NT2/D1 (cell line): Measurements from ENCODE around the gene MFRP.

Source experiments
- DNase-seq: peaks from one replicate; pipeline ENCODE4 v3.0.0-alpha.2; 2011; ENCODE audit warnings: low read depth, low spot score
- H3K27me3 ChIP-seq: 2 replicates; pipeline ENCODE4 v1.6.0; 2011; ENCODE audit warnings: mild to moderate bottlenecking; ENCODE audit not compliant: insufficient read length, insufficient read depth
- H3K36me3 ChIP-seq: 2 replicates; pipeline ENCODE4 v1.6.1; 2011; ENCODE audit warnings: mild to moderate bottlenecking, low read length, mixed read lengths; ENCODE audit not compliant: insufficient read depth, insufficient read length
- H3K4me1 ChIP-seq: 2 replicates; pipeline ENCODE4 v1.5.1; 2011; ENCODE audit not compliant: insufficient read depth, insufficient read length
- H3K4me3 ChIP-seq: 2 replicates; pipeline ENCODE4 v1.5.1; 2011; ENCODE audit warnings: low read depth; ENCODE audit not compliant: insufficient read length
- H3K9ac ChIP-seq: 2 replicates; pipeline ENCODE4 v1.6.0; 2011; ENCODE audit warnings: low read depth; ENCODE audit not compliant: insufficient read length
- H3K9me3 ChIP-seq: 2 replicates; pipeline ENCODE4 v1.5.1; 2011; ENCODE audit warnings: mild to moderate bottlenecking, low read length; ENCODE audit not compliant: insufficient read depth
- SUZ12 ChIP-seq: IDR thresholded peaks from 2 replicates; pipeline ENCODE4 v1.6.1; 2011; ENCODE audit not compliant: insufficient read length, insufficient read depth; ENCODE audit errors: extremely low read depth
- YY1 ChIP-seq: IDR thresholded peaks from 2 replicates; pipeline ENCODE4 v1.6.1; 2011; ENCODE audit not compliant: insufficient read length, insufficient read depth
- ZNF274 ChIP-seq: IDR thresholded peaks from 2 replicates; pipeline ENCODE4 v1.6.1; 2011; ENCODE audit warnings: mild to moderate bottlenecking, low read depth, low read length

The MFRP gene

DNA sequence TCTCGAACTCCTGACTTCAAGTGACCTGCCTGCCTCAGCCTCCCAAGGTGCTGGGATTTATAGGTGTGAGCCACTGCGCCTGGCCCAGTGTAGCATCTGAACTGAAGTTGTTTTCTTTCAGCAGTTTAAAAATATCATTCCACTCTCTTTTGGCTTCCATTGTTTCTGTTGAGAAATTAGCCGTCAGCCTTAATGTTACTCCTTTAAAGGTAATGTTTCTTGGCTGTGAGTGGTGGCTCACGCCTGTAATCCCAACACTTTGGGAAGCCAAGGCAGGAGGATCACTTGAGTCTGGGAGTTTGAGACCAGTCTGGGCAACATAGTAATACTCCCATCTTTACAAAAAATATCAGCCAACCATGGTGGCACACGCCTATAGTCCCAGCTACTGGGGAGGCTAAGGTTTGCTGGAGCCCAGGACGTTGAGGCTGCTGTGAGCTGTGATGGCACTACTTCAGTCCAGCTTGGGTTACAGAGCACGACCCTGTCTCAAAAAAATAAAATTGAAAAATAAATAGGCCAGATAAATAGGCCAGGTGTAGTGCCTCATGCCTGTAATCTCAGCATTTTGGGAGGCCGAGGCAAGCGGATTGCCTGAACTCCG lies 55.5 kb downstream of the MFRP start:
- H3K36me3 ChIP-seq = peaks cover 30% of the 10 kb centered on the region
- TF ChIP-seq ZNF274 (no peak), YY1 (no peak), SUZ12 (no peak)
- H3K9ac ChIP-seq = no peak overlapping the region
- no peak overlapping the region for H3K4me3 ChIP-seq
- H3K9me3 ChIP-seq = peaks cover 5% of the 10 kb centered on the region; the same call in 1 of the 2 replicates
- H3K27me3 ChIP-seq = no peaks in the 10 kb centered on the region
- no peak for DNase-seq
- H3K4me1 ChIP-seq = no peaks in the 10 kb centered on the region
